Measurements from ENCODE around the gene SLC30A5. TPM values are rescaled to one million over a fixed set of nuclear protein-coding genes. Genes with fewer than 3 reads are reported as not detected.

Gene SLC30A5
- total and polyA plus RNA-seq, 9 of the 15 experiments (the other 6 are each of a cell fraction or from before 2014, with no cell fraction given) = 22.9 to 86.8 (median 62.5) TPM

- TF ChIP-seq, protein P1, sequence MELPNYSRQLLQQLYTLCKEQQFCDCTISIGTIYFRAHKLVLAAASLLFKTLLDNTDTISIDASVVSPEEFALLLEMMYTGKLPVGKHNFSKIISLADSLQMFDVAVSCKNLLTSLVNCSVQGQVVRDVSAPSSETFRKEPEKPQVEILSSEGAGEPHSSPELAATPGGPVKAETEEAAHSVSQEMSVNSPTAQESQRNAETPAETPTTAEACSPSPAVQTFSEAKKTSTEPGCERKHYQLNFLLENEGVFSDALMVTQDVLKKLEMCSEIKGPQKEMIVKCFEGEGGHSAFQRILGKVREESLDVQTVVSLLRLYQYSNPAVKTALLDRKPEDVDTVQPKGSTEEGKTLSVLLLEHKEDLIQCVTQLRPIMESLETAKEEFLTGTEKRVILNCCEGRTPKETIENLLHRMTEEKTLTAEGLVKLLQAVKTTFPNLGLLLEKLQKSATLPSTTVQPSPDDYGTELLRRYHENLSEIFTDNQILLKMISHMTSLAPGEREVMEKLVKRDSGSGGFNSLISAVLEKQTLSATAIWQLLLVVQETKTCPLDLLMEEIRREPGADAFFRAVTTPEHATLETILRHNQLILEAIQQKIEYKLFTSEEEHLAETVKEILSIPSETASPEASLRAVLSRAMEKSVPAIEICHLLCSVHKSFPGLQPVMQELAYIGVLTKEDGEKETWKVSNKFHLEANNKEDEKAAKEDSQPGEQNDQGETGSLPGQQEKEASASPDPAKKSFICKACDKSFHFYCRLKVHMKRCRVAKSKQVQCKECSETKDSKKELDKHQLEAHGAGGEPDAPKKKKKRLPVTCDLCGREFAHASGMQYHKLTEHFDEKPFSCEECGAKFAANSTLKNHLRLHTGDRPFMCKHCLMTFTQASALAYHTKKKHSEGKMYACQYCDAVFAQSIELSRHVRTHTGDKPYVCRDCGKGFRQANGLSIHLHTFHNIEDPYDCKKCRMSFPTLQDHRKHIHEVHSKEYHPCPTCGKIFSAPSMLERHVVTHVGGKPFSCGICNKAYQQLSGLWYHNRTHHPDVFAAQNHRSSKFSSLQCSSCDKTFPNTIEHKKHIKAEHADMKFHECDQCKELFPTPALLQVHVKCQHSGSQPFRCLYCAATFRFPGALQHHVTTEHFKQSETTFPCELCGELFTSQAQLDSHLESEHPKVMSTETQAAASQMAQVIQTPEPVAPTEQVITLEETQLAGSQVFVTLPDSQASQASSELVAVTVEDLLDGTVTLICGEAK (IDR thresholded peaks at IDR 0.05) = peak; percentile 48; the same call in 1 of the 2 replicates
- TF ChIP-seq, protein P1 (CRISPR knock-in tag; IDR thresholded peaks at IDR 0.05) = no peak
- TF ChIP-seq GTF2A2 (tag; IDR thresholded peaks at IDR 0.05) (no peak), POLR2B (IDR thresholded peaks at IDR 0.05; ENCODE audit: low read depth, partially characterized antibody) (peak; percentile 47), USF1 (CRISPR knock-in tag; IDR thresholded peaks at IDR 0.05) (peak; percentile 97), ZC3H4 (CRISPR knock-in tag; IDR thresholded peaks at IDR 0.05; ENCODE audit: borderline replicate concordance) (no peak), TFAM (CRISPR knock-in tag; conservative IDR thresholded peaks at IDR 0.05) (no peak), ESRRB (CRISPR knock-in tag; IDR thresholded peaks at IDR 0.05; ENCODE audit: borderline replicate concordance) (no peak), NFIC (IDR thresholded peaks at IDR 0.05) (0 out of 2 replicates have a peak, but pooled peaks have one; percentile 14), HCFC1 (IDR thresholded peaks at IDR 0.05; ENCODE audit: low read depth, low read length) (peak; percentile 47)
- TF ChIP-seq, protein P2, sequence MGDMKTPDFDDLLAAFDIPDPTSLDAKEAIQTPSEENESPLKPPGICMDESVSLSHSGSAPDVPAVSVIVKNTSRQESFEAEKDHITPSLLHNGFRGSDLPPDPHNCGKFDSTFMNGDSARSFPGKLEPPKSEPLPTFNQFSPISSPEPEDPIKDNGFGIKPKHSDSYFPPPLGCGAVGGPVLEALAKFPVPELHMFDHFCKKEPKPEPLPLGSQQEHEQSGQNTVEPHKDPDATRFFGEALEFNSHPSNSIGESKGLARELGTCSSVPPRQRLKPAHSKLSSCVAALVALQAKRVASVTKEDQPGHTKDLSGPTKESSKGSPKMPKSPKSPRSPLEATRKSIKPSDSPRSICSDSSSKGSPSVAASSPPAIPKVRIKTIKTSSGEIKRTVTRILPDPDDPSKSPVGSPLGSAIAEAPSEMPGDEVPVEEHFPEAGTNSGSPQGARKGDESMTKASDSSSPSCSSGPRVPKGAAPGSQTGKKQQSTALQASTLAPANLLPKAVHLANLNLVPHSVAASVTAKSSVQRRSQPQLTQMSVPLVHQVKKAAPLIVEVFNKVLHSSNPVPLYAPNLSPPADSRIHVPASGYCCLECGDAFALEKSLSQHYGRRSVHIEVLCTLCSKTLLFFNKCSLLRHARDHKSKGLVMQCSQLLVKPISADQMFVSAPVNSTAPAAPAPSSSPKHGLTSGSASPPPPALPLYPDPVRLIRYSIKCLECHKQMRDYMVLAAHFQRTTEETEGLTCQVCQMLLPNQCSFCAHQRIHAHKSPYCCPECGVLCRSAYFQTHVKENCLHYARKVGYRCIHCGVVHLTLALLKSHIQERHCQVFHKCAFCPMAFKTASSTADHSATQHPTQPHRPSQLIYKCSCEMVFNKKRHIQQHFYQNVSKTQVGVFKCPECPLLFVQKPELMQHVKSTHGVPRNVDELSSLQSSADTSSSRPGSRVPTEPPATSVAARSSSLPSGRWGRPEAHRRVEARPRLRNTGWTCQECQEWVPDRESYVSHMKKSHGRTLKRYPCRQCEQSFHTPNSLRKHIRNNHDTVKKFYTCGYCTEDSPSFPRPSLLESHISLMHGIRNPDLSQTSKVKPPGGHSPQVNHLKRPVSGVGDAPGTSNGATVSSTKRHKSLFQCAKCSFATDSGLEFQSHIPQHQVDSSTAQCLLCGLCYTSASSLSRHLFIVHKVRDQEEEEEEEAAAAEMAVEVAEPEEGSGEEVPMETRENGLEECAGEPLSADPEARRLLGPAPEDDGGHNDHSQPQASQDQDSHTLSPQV (IDR thresholded peaks at IDR 0.05) = peak; percentile 90
Measured at GRCh38 chr5:69166686-69167492, 73.1 kb downstream of the SLC30A5 start, which contains the start of gene CCNB1 (continued).
